GM18873 (cell line): Measurements from ENCODE around the gene TBC1D17.
A peak's percentile ranks its signal among the peaks of the same experiment; 100 is the strongest.

ENCODE experiments used
- ATAC-seq: cut with Tn5 transposase; IDR thresholded peaks from one replicate; pipeline ENCODE4 v1.9.1; 2021; ENCODE audit warnings: mild to moderate bottlenecking, moderate library complexity, moderate number of reproducible peaks; ENCODE audit not compliant: unreplicated experiment, low FRiP score

TBC1D17 gene

DNA sequence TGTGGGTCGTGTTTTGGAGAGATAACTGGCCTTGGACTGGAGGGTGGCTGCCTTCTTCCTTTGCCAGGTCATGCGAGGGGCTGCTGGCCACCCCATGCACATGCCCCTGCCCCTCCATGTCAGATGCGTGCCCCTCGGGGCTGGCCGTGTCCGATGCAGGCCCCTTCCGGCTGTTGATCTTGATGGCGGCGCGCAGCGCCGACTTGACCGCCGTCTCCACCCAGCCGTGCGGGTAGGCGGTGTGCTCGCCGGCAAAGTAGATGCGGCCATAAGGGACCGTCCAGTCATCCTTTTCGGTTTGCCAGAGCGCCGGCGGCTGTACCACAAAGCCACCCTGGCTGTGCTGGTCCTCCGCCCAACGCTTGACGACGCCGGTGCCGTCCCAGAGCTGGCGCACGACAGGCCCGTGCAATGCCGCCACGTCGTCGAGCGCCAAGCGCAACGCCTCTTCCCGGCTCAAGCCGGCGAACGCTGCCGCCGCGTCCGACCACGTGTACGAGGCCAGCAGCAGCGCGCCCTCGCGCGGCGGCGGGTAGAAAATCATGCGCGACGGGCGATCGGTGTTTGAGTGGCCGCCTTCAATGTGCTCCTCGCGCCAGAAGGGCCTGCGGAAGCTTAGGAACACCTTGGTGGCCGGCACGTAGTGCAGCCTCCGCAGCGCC, 12.3 kb downstream of the TBC1D17 start:
- ATAC-seq: no peak

DNA sequence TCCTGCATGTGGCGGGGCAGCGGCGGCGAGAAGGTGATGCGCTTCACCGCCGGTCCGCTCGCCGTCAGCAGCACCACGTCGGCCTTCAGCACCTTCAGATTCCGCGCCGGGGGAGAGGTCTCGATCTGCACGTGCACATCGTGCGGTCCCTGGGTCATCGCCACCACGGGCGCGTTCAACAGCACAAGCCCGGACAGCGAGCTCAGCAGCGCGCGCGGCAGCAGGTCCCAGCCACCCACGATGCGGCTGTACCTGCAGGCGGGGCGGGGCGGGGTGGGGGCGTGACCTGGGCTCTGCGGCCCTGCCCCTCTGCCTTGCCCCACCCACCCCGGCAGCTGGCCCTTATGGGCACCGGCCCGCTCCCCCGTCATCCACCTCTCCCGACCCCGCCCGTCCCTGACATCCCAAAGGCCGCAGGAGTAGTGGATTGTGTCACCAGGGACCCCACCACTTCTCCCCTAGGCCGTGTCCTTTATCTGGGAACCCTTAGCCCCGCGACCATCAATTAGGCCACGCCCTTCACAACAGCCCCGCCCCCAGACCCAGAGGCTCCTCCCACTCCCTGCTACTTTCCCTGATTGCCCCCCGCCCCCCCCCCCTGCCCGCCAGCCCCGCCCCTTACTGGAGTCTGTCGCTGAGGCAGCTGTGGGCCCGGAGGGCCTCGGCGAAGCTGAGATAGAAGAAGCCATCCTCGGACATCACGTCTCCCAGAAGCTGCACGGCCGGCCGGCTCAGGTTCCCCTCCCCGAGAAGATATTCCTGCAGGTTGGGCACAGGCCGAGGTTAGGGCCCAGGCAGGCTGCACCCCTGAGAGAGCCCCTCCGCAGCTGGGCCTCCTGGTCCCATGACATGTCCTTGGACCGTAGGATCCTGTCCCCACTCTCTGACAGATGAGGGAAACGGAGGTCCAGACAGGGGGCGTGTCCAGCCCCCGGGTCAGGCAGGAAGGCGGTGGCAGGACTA, 13.1 kb downstream of the TBC1D17 start:
- no peak for ATAC-seq

DNA sequence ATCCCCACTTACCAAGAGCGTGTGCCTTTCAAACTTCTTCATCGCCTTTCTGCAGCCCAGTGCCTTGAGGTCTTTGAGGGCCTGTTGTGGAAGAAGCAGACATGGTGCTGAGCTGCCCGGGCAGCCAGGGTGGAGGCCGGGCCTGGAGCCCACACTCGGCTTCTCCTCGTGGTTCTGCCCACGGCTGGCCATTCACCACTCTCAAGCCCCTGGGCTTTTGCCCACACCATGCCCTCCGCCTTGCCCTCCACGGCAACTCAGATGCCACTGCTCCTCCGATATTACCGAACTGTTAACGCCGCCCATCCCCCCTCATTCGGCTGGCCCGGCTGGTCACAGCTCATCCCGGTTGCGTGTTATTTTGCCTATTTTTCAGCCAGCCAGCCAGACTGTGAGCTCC, 13.9 kb downstream of the TBC1D17 start:
- ATAC-seq: no peak

DNA sequence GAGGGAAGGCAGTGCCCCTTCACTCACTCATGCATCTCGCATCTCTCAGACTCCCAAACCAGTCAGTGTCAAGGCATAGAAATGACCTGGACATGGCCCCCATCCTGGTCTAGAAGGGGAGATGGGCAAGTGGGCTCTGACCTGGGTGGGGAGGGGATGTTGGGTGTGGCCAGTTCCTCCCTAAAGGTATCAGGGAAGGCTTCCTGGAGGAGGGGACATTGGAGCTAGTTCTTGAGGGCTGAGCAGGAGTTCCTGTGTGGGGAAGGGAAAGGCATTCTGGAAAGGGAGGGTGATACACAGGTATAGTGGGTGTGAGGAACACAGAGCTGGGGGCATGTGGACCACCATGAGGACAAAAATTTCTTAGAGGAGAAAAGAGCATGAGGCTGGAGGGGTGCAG, 15.2 kb downstream of the TBC1D17 start:
- no peak for ATAC-seq

DNA sequence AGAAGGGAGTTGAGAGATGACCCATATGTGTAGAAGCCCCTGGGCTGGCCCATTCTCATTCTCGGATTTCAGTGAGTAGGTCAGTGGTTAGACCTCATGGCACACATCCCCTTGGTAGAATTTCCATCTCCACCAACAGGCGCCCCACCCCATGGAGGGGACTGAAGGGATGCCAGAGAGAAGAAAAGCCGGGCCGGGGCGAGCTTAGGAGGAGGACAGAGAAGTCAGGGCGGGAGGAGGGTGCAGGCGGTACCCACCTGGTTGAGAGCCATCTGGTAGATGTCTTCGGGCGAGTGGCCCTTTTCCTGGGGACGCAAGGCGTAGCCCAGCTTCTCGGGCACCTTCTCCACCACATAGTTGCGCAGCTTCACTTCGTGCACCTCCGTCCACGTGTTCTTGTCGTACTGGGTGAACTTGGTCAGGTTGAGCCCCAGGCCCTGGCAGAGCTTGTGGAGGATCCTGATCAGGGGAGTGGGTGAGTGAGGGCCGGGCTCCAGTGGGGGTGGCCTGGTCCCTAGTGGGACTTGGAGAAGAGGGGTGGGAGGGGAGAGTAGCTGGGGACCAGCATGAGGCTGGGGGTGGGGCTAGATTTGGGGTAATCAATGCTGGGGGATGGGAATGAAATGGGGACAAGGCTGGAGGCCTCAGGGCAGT, 16.6 kb downstream of the TBC1D17 start:
- no peak for ATAC-seq

DNA sequence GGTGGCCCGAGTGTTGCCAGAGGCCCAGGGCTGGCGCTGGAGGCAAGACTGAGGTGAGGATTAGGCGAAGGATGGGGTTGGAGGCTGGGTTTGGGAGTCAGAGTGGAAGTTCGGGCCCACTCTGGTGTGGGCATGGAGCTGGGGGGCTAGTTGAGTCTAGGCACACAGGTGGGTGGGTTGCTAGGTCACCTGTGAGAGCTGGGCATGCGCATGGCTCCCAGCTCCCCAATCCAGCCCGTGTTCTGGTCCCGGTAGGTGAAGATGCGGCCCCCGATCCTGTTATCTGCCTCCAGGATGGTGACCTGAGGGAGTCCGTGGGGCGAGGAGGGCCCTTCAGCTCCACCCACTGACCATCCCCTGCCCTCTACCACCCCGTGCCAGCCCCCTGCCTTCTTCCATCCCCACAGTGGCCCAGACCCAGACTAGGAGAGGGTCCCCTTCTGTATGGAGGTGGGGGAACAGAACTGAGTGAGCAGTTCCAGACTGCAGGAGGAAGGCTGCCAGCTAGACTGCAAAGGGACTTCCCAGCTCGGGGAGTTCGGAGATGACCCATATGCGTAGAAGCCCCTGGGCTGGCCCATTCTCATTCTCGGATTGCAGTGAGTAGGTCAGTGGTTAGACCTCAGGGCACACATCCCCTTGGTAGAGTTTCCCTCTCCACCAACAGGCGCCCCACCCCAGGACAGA, 17.5 kb downstream of the TBC1D17 start:
- ATAC-seq: peak; percentile 36

DNA sequence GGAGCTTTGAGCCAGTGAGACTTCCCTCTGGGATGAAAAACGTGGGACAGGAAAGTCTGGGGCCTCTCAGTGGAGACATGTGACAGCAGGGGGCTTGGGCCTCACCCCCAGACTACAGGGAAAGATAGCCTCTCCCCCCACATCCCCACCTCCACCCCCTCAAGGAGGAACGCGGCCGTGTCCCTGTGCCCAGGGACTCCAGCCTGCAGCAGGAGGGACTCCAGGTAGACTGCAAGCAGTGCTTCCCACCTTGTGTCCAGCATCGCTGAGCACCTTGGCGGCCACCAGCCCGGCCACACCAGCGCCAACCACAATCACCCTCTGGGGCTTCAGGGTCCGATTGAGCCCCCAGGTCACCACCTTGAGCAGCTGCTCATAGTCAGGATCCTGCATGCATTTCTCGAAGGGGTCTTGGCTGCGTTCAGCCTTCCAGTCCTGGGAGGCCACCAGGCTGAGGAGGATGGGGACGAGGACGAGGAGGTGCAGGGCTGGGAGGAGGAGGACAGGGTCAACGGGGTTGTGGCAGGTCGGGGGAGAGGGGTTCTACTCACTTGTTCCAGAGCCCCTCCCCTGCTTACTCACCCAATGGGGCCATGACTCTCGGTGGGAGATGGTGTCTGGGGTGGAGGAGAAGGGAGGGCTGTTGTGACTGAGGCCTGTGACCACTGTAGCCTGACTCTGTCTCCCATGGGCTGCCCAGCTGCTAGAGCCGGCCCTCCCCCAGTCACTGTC, 18.2 kb downstream of the TBC1D17 start:
- ATAC-seq: no peak

DNA sequence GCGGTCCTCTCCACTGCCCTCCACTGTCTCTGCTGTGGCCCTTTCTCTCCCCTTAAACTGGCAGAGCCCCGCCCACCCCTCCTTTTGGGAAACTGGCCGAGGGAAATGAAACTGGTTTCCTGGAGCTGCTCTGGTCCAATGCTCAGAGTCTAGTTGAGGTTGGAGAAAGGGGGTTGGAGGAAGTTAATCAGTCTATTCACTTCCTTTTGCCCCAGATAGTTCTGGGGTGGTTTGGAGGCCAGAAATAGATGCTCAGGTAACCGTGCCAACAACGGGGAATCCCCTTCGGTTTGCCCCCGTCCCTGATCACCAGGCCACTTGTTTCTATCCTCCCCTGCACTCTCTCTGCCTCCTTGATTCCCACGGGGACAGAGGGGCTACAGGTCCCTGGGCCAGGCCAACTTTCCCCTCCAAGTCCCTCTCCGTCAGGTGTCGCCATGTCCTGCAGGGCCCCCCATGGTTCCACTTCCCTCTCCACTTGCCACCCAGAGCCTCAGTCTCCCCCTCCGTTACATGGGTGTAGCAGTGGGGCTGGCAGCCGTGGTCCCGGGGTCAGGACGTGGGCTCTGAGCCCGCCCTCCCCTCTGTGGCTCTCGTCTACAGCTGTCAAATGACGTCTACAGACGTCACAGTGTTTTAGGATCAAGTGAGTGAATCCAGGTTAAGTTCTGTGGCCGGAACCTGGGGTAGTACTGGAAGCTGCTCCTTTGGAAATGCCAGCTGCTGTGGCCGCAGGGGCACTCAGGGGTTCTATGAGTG, 19.5 kb downstream of the TBC1D17 start, which contains the start of gene IL4I1:
TSS of gene IL4I1 (minus strand) at position 25 of the 759 bp plus-strand sequence. CDS start 727 bp downstream, outside the sequence.
- peak; percentile 50 for ATAC-seq

DNA sequence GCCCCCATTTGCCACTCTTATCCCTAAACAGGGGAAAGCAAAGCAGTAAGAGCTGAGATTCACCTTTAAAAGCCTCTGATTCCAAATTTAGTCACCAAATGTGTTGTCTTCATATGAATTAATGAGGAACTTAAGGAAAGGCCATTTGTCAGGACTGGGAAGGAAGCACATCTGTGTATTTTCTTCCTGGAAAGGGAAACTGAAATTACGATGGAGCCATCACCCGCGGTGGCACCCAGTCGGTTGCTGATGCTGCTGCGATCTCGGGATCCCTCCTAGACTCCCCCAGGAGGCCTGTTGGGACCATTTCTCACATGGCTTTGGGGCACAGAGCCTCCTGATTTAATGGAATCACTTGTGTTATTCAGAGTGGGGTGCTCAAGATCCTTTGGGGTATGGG, 26.6 kb downstream of the TBC1D17 start:
- no peak for ATAC-seq

DNA sequence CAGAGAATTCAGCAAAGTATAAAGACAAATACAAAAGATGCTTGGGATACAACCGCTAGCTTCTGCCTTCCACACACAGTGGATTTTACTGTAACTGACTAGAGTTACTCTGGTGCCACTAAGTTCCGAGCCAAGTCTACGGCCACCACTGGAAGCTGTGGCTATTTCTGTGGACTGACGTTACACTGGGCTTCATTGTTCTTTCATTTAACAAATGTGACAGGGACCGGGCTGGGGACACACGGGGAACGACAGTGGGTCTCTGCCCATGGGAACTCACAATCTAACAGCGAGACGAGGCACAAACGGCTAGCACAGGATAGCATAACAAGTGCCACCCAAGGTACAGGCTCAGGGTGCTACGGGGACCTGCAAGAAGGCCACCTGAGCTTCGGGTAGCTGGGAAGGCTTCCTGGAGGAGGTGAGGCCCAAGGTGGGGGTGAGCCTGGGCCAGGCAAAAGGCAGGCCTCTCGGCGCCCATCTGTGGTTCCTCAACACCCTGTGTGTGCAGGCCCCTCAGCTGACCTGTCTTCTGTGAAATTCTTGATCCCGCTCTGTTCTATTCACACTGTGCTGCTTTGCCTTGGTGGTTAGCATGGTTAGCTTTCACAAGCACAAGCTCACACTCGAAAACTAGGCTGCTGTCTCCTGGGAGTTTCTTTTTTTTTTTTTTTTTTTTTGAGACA, 29.5 kb downstream of the TBC1D17 start:
- ATAC-seq: peak; percentile 28

DNA sequence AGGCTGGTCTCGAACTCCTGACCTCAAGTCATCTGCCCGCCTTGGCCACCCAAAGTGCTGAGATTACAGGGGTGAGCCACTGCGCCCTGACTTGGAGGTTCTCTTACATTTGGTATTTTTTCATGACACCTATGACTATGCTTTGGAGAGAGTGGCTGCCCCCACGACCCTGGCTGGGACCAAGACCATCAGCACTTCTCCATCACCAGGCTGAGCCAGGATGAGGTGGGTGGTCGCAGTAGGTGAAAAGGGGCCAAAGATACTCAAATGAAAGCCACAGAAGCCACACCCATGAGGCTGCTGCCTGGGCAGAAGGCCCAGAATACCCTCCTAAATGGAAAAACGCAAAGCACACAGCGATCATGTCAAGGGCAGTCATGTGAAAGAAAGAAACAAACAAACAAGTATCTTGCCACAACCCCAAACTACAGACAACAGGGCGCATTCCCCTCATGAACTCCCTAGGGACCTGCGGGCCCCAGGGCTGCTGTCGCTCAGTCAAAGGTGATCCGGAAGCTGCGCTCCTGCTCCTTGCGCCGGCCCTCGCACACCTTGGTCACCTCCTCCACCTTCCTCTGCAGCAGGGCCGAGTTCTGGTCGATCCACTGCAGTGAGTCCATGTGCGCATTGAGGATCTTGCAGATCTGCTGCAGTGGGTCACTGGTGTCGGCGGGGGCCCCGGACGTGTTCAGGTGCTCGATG, 30.4 kb downstream of the TBC1D17 start:
- peak; percentile 45 for ATAC-seq

DNA sequence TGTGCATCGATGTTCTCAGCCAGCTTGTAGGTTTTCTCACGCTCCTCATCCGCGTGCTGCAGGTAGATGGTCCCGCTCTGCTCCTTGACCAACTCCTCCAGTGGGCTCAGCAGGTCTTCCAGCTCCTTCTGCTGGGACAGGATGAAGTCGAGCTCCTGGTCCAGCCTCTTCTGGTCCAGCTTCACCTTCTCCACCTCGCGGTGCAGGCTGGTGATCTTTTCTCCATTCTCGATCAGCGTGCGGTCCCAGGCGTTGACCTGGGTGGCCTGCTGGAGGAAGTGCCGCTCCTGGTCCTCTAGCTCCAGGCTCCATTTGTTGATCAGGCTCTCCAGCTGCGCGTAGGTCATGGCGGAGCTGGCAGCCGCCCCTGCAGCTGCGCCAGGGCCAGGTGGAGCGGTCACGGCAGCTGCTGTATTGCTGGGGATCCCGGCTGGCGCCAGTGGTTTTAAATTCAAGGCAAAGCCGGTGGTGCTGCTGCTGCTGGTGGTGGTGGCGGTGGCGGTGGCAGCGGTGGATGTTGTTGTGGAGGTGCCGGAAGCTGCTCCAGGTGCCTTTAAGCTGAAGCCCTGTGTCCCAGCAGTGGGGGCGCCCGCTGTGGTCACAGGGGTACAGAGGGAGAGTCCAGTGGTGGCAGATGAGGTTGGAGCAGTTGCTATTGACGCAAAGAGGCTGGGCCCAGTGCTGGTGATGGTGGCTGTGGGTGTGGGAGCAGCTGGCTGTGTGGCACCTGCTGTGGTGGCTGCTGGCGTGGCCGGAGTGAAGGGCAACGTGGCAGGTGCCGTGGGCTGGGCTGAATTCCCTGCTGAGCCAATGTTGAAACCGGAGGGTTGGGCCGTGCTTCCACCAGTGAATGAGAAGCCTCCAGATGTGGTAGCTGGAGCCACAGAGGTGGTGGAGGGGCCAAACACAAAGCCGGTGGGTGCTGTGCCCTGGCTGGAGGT, 31.2 kb downstream of the TBC1D17 start:
- no peak for ATAC-seq

DNA sequence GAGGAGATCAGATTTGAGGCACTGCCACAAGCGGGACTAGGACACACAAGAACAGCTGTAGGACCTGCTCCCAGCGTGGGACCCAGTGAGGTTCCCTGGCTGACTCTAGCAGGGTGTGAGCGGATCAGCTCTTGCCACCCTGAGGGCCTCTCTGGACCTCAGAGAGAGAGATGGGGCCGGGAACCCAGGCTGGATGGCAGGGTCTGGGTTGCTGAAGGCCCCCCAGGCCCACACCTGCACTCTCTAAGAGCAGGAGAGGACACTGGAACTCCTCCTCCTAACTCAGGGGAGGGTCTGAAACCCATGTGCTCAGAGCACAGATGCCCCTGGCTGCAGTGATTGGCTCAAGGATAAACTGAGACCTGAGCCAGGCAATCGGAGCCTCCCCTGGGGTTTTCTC, 32.7 kb downstream of the TBC1D17 start:
- no peak for ATAC-seq

DNA sequence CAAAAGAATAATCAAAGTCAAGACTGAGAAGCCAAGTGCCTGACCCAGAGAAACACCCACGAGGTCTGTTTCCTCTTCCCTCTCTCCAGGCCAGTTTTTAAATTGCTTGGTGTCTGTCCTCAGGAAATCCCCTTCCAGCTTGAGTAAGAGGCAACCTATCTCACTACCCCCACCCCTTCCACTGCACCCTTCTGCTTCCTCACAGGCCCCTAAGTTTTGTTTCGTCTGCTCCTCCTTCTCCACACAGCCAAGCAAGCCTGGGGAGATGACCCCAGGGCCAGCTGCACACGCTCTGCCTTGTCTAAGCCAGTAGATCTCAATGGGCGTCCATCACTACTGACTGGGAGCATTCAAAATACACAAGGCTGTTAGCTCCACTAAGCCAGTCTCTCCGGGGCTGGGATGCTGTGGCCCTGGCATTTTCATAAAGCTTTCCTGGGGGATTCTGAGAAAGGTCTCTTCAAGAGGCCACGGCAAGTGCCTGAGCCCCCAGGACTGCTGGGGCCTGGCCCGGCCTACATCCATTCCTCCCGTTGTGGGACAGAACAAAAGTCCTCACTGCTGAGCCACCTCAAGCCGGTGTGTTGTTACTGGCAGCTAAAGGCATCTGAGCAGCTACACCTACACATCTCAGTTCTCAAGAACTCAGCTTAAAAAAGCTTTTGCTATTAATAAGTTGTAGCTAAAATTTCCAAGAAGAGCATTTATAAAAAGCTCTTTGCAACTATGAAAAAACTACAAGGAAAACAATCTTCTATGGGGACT, 34.1 kb downstream of the TBC1D17 start:
- no peak for ATAC-seq

DNA sequence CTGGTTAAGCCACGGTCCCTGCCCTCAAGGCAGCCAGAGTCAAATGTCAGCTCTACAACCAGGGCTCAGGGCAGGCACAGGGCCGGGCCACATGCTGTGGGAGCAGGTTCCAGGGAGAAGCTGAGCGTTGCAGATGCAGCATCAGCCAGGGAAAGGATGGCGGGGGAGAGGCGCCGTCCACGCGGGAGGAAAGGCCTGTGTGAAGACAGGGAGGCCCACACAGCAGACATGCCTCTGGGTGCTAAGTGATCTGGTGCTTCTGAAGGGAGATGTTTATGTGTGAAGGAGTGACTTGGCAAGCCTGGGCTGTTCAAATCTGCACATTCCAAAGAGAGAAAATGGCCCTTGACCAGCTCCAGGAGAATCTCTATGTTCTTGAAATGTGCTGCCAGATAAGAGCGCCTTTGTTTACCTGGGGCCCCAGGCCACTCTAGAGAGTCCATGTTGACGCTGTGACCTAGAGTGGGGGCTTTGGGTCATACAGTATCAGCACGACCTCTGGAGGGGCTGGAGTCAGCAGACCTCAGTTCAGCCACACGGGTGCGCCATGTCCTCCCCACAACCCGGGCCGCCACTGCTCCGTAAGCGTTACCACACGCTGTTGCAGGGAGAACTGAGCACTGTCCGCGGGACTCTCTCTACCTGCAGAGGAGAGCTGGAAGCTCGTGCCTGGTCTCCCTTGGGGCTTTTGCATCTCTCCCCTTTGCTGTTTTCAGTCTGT, 35.6 kb downstream of the TBC1D17 start:
- ATAC-seq: no peak

DNA sequence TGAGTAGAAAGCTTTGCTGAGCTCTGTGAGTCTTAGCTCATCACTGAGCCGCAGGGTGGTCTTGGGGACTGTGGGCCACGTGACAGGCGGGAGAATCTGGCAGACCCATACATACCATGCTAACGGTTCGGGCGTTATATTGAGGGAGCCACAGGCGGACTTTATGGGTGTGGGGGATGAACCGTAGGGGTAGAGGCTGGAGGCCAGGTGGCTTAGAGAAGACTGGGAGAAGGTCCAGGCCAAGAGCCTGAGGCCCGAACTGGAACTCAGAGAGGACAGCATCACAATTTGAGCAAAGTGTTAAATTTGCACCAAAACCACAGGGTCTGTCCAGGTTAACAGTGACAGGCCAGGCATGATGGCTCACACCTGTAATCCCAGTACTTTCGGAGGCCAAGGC, 36.2 kb downstream of the TBC1D17 start:
- no peak for ATAC-seq
